Measurements from ENCODE around the gene CPAMD8. TPM values are rescaled to one million over a fixed set of nuclear protein-coding genes. Genes with fewer than 3 reads are reported as not detected.

Gene CPAMD8
- total RNA-seq, 1 donor from 2014 or later: 294 TPM

DNA sequence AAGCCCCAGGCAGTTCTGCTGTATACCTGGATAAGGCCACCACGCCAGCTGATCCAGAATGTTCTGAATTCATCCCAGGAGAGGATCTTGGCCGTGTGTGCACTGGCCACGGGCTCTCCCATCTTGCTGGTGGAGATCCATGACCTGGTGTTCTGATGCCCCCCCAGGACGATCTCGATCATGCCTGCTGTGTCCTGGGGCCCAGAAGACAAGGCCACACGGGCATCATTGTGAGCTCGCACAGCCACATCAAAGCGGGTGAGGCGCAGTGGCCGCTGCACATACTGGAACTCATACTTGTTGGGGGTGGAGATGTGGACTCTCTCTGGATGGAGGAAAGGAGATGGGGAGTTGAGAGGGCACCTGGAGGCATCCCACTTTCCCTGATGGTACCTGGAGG, 97.7 kb downstream of the CPAMD8 start:
- Mint-ChIP-seq H3K9me3 (ENCODE audit: unreplicated experiment) (peaks cover 28% of the 10 kb centered on the region), H3K36me3 (ENCODE audit: unreplicated experiment) (peaks cover 52% of the 10 kb centered on the region)

DNA sequence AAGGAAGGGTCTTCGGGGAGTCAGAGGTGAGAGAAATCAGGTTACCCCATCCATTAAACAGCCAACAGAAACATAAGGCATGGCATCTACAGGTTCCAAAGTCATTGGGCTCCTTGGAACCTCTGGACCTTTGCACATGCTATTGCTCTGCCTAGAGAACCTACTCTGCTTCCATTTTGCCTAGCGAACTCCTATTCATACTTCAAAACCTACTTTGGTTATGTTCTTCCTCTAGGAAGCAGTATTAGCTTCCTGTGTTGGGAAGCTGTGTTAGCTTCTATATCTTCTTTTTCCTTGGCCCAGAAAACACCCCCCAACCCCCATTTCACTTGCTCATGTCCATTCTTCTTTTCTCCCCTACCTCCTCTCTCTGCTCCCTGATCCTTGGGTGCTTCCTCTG, 98.3 kb downstream of the CPAMD8 start:
- no peak overlapping the region for H3K27ac Mint-ChIP-seq (ENCODE audit: unreplicated experiment)
- TF ChIP-seq, protein P1, sequence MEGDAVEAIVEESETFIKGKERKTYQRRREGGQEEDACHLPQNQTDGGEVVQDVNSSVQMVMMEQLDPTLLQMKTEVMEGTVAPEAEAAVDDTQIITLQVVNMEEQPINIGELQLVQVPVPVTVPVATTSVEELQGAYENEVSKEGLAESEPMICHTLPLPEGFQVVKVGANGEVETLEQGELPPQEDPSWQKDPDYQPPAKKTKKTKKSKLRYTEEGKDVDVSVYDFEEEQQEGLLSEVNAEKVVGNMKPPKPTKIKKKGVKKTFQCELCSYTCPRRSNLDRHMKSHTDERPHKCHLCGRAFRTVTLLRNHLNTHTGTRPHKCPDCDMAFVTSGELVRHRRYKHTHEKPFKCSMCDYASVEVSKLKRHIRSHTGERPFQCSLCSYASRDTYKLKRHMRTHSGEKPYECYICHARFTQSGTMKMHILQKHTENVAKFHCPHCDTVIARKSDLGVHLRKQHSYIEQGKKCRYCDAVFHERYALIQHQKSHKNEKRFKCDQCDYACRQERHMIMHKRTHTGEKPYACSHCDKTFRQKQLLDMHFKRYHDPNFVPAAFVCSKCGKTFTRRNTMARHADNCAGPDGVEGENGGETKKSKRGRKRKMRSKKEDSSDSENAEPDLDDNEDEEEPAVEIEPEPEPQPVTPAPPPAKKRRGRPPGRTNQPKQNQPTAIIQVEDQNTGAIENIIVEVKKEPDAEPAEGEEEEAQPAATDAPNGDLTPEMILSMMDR (IDR thresholded peaks at IDR 0.05): no peak
- H3K4me1 Mint-ChIP-seq (ENCODE audit: unreplicated experiment): no peaks in the 10 kb centered on the region
- no peak overlapping the region for H3K4me3 Mint-ChIP-seq (ENCODE audit: unreplicated experiment)
- peaks cover 22% of the 10 kb centered on the region for H3K9me3 Mint-ChIP-seq (ENCODE audit: unreplicated experiment)
- H3K27me3 Mint-ChIP-seq (ENCODE audit: unreplicated experiment): peaks cover 2% of the 10 kb centered on the region
- DNase-seq (ENCODE audit: extremely low spot score, unreplicated experiment): no peak
- peaks cover 48% of the 10 kb centered on the region for H3K36me3 Mint-ChIP-seq (ENCODE audit: unreplicated experiment)

More for the DNA sequence above, 97.7 kb downstream of the CPAMD8 start:
- Mint-ChIP-seq H3K4me1 (ENCODE audit: unreplicated experiment) (no peaks in the 10 kb centered on the region), H3K4me3 (ENCODE audit: unreplicated experiment) (no peak overlapping the region), H3K27ac (ENCODE audit: unreplicated experiment) (no peak overlapping the region), H3K27me3 (ENCODE audit: unreplicated experiment) (peaks cover 6% of the 10 kb centered on the region)
- TF ChIP-seq, protein P1 (IDR thresholded peaks at IDR 0.05): no peak
- DNase-seq (ENCODE audit: extremely low spot score, unreplicated experiment): no peak

DNA sequence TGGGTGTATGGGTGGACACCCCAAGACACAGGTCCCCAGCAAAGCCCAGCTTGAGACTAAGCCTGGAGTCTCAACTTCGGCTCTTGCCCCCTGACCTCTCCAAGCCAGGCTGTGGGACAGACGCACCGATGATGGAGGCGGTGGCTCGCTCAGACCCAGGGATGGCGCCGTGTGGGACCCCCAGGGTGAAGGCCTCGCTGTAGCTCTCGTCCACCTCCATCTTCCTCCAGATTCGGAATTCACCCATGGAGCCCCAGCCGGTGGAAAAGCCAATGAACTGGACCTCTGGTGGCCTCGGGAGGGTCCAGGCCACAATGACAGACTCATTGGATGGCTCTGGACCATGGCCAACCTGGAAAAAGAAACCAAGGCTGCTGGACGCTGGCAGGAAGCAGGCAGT, 98.7 kb downstream of the CPAMD8 start:
- Mint-ChIP-seq H3K9me3 (ENCODE audit: unreplicated experiment) (peaks cover 21% of the 10 kb centered on the region), H3K36me3 (ENCODE audit: unreplicated experiment) (peaks cover 49% of the 10 kb centered on the region), H3K27ac (ENCODE audit: unreplicated experiment) (no peak overlapping the region), H3K4me3 (ENCODE audit: unreplicated experiment) (no peak overlapping the region), H3K4me1 (ENCODE audit: unreplicated experiment) (no peaks in the 10 kb centered on the region), H3K27me3 (ENCODE audit: unreplicated experiment) (no peaks in the 10 kb centered on the region)
- DNase-seq (ENCODE audit: extremely low spot score, unreplicated experiment): no peak
- TF ChIP-seq, protein P1 (IDR thresholded peaks at IDR 0.05): no peak

DNA sequence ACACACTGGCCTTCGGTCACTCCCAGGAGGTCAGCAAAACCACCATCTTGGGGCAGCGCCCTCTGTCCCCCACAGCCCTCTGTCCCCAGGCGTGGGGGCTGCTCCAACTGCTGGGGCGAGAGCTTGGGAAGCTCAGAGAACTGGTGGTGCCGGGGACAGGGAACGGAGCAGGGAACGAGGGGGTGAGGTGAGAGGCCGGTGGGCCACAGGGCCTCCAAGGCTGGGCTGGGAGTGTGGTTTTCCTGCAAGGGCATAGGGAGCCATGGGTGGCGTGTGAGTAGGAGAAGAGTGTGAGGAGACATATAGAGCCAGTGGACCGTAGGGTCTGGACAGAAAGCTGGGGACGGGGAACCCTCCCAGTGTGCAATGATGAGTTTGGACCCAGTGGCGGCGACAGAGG, 103.7 kb downstream of the CPAMD8 start:
- H3K27ac Mint-ChIP-seq (ENCODE audit: unreplicated experiment): no peak overlapping the region
- H3K9me3 Mint-ChIP-seq (ENCODE audit: unreplicated experiment): peaks cover 9% of the 10 kb centered on the region
- DNase-seq (ENCODE audit: extremely low spot score, unreplicated experiment): no peak
- no peaks in the 10 kb centered on the region for H3K4me1 Mint-ChIP-seq (ENCODE audit: unreplicated experiment)
- no peaks in the 10 kb centered on the region for H3K27me3 Mint-ChIP-seq (ENCODE audit: unreplicated experiment)
- peaks cover 44% of the 10 kb centered on the region for H3K36me3 Mint-ChIP-seq (ENCODE audit: unreplicated experiment)
- TF ChIP-seq, protein P1 (IDR thresholded peaks at IDR 0.05): no peak
- H3K4me3 Mint-ChIP-seq (ENCODE audit: unreplicated experiment): no peak overlapping the region

DNA sequence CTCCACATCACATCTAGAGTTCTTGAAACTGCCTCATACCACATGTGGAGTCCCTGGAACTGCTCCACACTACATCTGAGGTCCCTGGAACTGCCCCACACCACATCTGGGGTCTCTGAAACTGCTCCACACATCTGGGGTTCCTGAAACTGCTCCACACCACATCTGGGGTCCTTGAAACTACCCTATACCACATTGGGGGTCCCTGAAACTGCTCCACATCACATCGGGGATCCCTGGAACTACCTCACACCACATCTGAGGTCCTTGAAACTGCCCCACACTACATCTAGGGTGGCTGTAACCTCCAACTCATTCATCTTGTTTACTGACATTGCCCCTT, 104.0 kb downstream of the CPAMD8 start:
- no peak for DNase-seq (ENCODE audit: extremely low spot score, unreplicated experiment)
- no peak overlapping the region for H3K4me3 Mint-ChIP-seq (ENCODE audit: unreplicated experiment)
- peaks cover 9% of the 10 kb centered on the region for H3K9me3 Mint-ChIP-seq (ENCODE audit: unreplicated experiment)
- no peak overlapping the region for H3K27ac Mint-ChIP-seq (ENCODE audit: unreplicated experiment)
- TF ChIP-seq, protein P1 (IDR thresholded peaks at IDR 0.05): no peak
- no peaks in the 10 kb centered on the region for H3K27me3 Mint-ChIP-seq (ENCODE audit: unreplicated experiment)
- no peaks in the 10 kb centered on the region for H3K4me1 Mint-ChIP-seq (ENCODE audit: unreplicated experiment)
- peaks cover 41% of the 10 kb centered on the region for H3K36me3 Mint-ChIP-seq (ENCODE audit: unreplicated experiment)

Measured in osteocyte (in vitro differentiated cells).